NOMO-1 treated with DMSO at 0.1 percent for 48 hours (cell line): ENCODE data around the gene ACOX3.
"Not testable (repeated sequence)": the region's sequence is repeated elsewhere in the genome, so short reads cannot be mapped to it uniquely, and the experiment has no call there.

Experiments
- DNase-seq: peaks from one replicate; lab custom pipeline; 2025; ENCODE audit not compliant: unreplicated experiment; lab: John Stamatoyannopoulos, UW

The ACOX3 gene

GRCh38 chr4:8390577-8390976 is 49.9 kb downstream of the ACOX3 start:
- DNase-seq: no peak

GRCh38 chr4:8388528-8388870 is 52.0 kb downstream of the ACOX3 start:
- no peak for DNase-seq

GRCh38 chr4:8387615-8388527 is 52.7 kb downstream of the ACOX3 start:
- no peak for DNase-seq

- DNase-seq: no peak
Observed at GRCh38 chr4:8387194-8387593, 53.3 kb downstream of the ACOX3 start.

- DNase-seq: no peak
Observed at GRCh38 chr4:8386731-8387130, 53.8 kb downstream of the ACOX3 start.

GRCh38 chr4:8386131-8386530 is 54.4 kb downstream of the ACOX3 start:
- not testable (repeated sequence) for DNase-seq

- DNase-seq: no peak
Observed at GRCh38 chr4:8385611-8386010, 54.9 kb downstream of the ACOX3 start.

- DNase-seq: no peak
Observed at GRCh38 chr4:8385106-8385505, 55.4 kb downstream of the ACOX3 start.

- no peak for DNase-seq
Observed at GRCh38 chr4:8384397-8385060, 56.0 kb downstream of the ACOX3 start.

GRCh38 chr4:8383451-8384160 is 56.9 kb downstream of the ACOX3 start:
- DNase-seq: no peak

- no peak for DNase-seq
Observed at GRCh38 chr4:8383016-8383415, 57.5 kb downstream of the ACOX3 start.

GRCh38 chr4:8381814-8382581 is 58.5 kb downstream of the ACOX3 start:
- DNase-seq: no peak

- DNase-seq: no peak
Observed at GRCh38 chr4:8380511-8381415, 59.8 kb downstream of the ACOX3 start.

- no peak for DNase-seq
Observed at GRCh38 chr4:8379771-8380170, 60.8 kb downstream of the ACOX3 start.

GRCh38 chr4:8379281-8379680 is 61.2 kb downstream of the ACOX3 start:
- DNase-seq: no peak

GRCh38 chr4:8378776-8379175 is 61.7 kb downstream of the ACOX3 start:
- DNase-seq: no peak

- no peak for DNase-seq
Observed at GRCh38 chr4:8378101-8378724, 62.3 kb downstream of the ACOX3 start.

GRCh38 chr4:8377103-8378075 is 63.1 kb downstream of the ACOX3 start:
- DNase-seq: no peak
